SIG-M5 treated with dmso at 0.1 percent for 504 hours (cell line): ENCODE data around the gene PRICKLE2.
A peak's percentile ranks its signal among the peaks of the same experiment; 100 is the strongest.

Source experiments
- DNase-seq: peaks from one replicate; lab custom pipeline; 2025; ENCODE audit not compliant: unreplicated experiment; lab: John Stamatoyannopoulos, UW

PRICKLE2 gene

DNA sequence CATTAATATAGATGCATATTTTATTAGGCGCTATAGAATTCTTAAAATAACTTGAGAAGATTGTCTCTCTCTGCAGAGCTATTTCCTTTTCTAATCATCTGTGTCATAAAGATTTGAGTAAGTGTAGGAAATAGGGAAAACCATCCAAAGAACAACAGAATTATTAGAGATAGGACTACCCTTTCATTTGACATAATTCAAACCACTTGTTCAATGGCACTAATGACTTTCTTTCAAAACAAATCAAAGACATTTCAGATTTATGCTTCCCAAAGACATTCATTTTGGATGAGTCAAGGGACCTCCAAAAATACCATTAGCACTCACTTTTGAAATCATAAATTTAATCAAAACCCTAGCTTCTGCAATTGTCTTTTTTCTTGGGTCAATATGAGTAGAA is 29.5 kb downstream of the PRICKLE2 start:
- no peak for DNase-seq

DNA sequence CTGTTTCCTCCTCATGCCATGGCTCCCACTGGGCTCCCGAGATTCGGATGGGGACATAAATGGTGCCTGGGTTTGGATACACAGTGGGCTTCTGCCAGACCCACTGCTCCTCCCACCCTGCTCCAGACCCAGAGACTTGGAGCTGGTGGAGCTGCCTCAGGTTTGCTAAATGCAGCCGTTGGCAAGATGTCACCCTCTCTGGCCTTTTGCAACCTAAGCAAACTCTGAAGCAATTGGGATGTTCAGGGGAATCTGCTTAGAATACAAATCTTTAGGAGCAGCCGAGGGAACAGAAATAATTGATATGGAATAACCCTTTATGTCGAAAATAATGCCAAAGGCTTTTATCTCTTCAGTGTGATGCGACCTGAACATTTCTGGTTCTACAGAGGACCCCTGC is 33.4 kb downstream of the PRICKLE2 start:
- no peak for DNase-seq

DNA sequence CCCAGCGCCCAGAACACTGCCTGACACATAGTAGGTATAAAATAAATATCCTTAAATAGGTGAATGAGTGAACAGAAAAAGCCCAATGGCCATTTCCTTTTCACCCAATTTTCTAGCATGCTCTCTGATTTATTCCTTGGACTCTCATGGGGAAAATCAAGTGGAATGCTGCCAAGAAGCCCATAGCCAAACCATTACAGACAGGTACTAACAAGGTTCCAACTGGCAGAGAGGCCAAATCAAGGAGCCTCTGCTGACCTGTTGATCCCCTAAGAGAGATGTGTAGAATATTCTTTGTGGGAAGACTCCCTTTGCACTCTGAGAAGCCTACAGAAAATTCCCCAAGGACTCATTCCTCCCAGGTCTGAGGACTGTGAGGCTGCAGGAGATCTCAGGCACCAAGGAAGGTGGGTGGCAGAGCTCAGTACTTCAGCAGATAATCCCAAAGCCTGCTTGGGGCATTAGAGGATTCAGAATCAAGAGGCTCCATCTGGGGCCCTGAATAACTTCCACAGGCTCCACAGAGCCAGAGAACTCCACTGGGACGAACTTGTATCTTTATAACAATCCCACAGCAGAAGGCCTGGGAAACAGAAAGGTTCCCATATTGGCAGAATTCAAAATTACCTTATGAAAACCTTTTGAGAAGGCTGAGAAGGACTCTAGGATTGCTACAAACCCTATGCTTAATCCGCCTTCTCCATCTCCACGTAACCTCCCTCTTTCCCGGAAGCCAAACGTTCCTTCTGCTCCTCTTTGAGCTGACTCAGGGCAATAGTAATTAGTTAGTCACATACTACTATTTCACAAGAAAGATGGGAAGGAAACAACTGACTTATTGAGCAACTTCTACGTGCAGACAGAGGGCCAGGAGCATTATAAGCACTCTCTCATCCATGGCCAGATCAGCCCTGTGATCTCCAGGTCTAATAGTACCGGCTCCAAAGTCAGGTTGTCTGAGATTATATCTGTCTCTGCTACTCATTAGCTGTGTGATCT is 34.5 kb downstream of the PRICKLE2 start:
- peak; percentile 27 for DNase-seq

DNA sequence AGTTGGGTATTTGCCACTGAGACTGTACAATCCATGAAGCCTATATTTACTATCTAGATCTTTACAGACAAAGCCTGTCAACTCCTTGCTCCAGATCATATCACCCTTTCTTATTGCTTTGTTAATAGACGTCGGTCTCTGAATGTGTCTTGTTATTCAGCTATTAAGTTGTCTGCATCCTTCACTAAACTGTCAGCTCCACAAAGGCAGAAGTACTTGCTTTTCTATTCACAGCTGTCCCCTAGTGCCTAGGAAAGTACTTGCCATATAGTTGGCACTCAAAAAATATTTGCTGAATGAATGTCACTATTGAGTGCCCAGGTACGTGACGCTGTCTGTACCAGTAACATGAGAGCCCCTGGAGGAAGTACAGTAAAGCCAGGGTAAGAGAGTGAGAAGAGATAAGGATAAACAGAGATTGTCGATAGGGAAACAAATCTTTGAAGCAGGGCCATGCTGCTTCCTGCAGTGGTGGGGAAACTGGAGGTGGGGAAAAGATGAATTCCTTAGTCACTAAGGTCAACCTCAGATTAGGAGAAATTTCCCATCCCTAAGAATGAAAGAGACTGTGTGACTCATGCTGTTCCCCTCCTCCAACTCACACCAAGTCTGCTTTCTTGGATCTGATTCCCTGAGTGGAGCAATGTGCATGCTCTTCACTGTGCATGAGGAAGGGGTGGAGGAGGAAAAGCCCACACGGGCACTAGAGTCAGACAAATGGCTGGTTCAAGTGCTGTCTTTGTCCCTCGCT is 36.3 kb downstream of the PRICKLE2 start:
- peak; percentile 76 for DNase-seq

DNA sequence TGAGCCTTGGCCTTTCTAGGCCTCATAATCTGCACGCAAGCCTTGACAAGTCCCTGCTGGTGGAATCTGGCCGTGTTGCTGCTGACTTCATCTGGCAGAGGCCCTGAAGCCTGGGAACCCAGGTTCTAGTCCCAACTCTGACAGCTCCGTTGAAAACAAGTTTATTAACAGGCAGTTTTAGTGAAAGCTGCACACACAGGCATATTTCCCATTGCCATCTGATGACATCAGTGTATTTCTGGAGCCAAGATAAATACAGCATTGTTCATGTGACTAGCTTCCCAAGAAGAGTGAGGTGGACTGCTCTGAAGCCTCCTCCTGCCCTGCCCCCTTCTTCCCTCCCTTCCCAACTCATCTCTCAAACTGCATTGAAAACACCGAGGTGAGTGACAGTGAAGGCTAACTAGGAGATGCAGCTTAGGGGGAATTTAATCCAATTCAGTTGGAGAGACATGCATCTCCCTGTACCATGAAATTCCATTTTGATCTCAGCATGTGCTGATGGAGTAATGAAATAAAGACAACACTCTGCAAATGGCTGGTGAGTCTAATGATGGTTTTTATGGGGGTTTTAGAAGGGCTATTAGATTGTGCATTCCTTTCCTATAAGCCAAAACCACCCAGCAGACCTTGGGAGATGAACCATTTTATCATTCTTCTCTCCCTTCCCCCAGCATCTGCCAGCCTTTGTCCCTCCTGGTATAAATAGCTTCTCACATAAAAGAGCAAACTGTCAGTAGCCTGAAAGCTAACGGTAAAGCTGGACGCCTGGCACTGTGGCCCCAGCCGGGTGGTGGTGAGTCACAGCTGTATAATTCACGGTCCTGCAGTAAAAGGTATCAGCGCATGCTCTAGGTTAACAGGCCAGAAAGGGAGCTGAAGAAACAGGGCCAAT is 38.0 kb downstream of the PRICKLE2 start:
- peak; percentile 99 for DNase-seq

DNA sequence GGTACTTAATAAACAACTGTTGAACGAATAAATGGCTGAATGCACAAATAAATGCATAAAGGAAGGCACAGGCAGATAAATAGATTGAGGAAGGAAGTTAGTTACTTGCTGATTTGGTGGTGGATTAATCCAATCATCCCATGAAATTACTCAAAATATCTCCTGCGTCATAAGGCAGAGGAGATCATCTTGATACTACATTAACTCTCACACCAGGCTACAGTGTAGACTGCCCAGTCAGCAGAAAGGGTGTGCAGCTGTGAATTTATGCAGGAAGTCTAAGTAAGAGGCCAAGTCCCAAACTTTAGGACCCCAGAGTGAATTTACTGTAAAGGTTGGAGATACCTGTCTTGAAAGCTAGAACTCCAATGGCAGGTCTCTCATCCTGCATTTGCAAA is 38.6 kb downstream of the PRICKLE2 start:
- DNase-seq = no peak

DNA sequence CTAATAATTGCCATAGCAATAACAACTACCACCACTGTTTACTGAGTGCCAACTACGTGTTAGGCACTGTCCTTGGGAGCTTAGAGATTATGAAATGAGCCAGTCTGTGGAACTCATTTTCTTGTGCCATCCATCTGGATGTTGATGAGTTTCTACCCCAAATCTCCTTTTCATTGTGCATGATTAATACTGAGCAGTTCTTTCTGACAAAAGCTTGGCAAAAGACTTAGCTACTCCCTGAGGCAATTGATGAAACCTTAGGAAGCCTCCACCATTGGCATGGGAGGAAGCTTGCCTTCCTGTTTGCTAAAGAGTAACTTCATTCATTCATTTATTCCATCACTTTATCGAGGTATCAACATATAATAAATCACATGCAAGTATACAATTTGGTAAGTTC is 39.8 kb downstream of the PRICKLE2 start:
- no peak for DNase-seq

DNA sequence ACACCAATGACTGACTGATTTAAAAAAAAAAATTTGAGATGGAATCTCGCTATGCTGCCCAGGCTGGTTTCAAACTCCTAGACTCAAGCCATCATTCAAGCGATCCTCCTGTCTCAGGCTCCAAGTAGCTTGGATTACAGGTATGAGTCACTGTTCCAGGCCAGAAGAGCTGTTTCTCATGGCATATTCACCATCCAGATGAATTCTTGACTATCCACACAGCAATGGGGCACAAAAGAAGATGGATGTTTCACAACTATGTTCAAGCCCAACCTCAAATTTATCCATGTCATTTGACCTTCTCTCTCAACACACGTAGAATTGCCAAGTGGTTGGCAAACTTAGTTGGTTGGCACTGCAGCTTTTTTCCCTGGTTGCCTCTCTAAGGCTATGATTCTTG is 40.6 kb downstream of the PRICKLE2 start:
- DNase-seq = no peak

DNA sequence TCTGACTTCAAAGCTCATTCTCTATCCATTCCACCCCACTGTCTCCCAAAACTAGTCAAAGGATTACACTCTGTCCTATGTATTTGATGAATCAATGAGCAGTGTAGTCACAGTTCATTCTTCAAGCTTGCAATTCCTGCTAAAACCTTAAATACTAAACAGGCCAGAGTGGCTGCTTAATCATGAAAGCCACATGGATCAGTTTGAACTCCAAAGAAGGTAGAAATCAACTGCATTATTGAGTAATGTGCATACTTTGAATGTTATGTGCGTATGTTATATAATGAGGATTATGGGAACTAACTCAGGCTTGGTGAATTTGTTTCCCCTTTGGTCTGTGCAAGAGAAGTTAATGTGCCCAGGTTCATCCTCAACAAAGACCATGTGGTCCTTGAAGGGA is 45.4 kb downstream of the PRICKLE2 start:
- no peak for DNase-seq

DNA sequence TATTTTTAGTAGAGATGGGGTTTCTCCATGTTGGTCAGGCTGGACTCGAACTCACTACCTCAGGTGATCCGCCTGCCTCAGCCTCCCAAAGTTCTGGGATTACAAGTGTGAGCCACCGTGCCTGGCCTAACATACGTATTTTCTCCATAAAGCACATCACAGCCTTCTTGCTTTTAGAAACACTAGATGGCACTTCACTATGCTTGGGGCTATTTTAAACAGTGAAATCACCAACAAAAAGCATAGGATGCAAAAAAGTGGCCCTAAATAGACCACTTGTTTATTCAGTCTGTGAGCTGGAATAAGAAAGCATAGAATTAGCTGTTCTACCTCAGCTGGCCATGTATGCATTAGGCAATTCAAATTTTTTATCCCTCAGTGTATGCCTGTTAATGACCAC is 46.0 kb downstream of the PRICKLE2 start:
- DNase-seq = peak; percentile 81

DNA sequence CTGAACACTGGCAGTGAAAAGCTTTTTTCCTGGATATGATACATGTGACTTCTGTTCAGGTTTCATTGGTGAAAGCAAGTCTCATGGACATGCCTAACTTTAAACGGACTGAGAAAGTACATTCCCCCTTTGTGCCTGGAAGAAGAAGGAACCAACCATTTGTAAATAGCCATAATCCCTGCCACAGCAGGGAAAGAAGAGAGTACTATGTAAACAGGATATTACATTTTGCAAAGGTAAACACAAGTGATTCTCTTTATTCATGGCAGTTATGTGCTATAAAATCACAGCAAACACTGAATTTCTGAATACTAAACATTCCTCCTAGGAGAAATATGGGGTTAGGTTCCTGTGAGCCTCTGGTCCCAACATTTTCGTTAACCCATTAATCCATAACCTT is 46.8 kb downstream of the PRICKLE2 start:
- DNase-seq = peak; percentile 64

DNA sequence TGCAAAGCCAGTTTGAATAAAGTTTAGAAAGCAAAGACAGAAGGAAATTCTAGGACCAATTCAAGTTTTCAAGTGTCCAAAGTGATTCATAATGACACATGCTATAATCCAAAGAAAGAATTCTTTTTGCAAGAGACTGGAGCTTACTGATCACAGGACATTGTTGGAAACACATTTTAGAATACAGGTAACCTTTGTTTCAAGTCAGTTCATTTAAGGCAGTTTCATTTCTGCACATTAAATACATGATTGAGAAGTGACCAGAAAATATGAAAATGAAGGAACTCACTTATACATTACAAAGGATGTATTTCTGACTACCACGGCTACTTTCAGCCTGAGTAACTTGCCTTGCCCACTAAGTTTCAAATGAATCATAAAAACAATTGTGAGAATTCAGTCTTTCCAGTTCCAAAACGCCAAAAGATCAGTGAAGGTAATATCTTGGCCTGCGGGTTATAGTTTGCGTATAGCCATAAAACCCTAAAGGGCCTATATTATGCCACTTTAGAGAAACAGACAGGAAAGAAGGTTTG is 48.7 kb downstream of the PRICKLE2 start:
- DNase-seq = no peak

DNA sequence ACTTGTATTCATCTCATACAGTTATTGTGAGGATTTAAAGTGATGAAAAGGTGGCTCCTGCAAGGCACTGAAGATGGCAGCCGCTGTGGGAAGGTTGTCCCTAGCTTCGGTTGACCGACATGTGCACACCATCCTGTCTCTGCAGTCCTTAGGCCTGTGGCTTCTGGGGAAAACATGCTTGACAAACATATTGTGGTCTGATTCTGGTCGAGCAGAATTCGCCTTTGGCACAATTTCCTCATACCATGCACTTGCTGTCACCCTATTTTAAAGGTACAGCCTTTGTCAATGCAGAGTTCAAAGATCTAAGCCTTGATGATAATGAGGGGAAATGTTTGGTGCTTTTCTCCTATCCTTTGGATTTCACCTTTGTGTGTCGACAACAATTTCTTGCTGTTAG is 50.9 kb downstream of the PRICKLE2 start:
- peak; percentile 49 for DNase-seq

DNA sequence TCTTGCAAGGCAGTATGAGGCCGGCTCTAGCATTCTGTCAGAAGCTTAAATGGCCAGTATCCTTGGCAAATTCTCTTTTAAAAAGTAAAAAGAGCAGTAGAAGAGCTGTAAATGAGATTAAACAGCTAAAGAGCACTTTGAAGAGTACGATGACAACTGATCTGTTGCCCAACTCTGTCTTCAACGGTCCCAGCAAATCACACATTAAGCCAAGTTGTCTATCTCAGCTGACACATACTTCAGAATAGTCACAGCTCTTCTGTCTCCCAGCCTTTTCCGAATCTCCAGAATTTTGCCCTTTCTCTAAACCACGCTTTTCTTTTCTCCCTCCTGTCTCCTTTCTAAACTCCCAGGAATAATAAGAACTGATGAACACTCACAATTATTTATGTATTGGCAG is 51.7 kb downstream of the PRICKLE2 start:
- no peak for DNase-seq

DNA sequence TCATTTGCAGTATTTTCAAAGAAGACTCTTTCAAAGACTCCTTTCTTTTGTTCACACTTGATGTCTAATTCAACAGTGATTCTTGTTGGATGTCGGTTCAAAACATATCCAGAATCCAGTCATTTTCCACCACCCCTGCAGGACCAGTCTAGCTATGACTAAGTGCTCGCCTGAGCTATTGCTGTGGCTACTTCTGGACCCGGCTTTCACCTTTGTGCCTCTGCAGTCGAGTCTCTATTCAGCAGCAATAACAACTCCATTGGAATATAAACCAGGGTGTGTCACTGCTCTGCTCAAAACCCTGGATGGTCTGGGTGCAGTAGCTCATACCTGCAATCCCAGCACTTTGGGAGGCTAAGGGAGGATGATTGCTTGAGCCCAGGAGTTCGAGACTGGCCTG is 55.0 kb downstream of the PRICKLE2 start:
- DNase-seq = no peak

DNA sequence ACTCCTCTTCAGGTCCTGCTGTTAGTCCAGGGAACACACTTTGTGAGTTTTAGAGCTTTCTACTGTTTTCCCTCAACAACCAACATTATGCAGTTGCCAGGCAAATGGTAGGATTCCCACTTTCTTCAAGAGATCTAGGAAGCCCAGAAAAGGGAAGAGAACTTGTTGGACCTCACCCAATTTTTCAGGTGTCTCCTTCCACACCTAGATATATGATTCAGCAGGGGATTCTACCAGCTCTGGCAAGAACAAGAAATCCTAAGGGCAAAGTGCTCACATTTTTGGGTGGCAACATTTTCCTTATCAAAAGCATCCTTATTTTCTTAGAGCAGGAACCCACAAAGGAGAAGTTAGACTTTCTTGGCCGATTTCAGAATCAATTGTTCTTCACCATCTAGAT is 57.4 kb downstream of the PRICKLE2 start:
- DNase-seq = no peak

DNA sequence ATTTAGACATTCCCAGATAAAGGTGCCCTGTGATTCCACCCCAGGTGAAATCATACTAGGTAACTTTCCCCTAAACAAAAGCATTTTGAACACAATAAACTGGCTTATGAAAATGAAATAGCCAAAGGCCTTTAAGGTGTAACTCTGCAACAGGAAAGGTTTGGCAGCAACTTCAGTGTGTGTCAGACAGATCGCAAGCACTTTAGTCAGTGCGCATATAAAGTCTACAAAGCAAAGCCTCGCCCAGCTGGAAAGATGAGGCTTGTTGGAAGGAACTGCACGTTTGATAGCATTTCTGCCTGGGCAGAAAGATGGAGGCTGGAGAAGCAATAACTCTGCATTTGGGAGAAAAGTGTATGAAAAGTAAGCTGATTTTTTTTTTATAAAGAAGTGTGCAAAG is 57.9 kb downstream of the PRICKLE2 start:
- no peak for DNase-seq

DNA sequence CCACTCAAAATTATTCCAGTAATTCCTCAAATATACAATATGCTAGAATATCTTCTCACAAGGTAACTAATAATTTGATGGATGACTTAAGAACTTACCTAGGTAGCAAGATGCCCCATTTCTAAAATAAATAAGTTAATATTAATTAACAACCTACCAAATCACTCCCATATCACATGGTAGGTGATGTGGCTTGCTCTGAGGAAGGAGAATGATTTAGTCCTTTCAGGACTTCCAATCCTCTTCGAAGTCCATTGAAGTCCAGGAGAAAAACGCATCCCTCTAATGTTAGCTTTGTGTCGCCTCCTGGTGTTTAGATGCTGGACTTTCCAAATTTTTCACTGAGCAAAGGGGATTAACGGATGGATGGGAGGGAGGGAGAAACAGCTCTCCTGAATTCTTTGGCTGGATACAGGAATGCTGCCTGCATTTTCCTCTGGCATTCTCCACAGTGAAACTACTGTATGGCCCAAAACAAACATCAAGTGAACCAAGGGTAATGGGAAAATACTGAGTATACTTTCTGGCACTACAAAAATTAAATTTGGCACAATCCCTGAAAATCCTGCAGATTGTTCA is 58.6 kb downstream of the PRICKLE2 start:
- peak; percentile 97 for DNase-seq

DNA sequence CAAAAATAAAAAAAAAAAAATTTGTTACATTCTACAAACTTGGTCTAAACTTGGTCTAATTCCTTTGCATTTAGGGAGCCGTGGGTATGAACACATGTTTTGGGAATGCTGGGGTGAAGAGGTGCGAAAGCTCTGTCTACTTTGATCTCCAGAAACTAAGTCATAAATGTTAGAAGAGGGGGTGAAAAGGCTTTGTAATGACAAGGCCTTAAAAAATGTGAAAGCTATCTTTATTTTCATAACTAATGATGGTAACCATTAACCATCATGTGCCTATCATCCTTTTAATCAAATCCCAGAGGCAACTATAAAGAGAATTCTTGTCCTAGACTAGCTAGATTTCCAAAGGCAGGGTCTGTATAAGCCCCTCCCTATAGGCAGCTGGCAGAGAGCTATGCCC is 60.9 kb downstream of the PRICKLE2 start:
- DNase-seq = no peak

DNA sequence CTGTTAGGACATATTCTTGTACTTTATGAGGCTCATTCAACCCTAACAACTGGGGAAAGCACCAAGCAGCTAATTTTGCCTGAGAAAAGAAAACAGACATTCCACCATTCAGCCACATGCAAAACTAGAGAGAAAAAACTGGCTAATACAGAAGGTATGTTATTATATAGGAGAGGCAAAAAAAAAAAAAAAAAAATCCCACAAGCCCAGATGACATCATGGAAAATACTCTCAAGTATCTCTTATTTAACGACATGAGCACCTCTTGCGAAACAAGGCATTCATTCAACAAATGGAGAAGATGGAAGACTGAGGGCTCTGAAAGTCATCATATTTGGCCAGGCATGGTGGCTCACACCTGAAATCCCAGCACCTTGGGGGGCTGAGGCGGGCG is 61.5 kb downstream of the PRICKLE2 start:
- DNase-seq = no peak
